Stimulated activated CD4-positive, alpha-beta T cell treated with anti-CD3 and anti-CD28 coated beads, Interleukin-12 subunit alpha, Interleukin-12 subunit beta, amount 100 ng/mL, for 24 hours (primary cell): ENCODE results near the gene MARCKSL1.
"Not testable (repeated sequence)": the region's sequence is repeated elsewhere in the genome, so short reads cannot be mapped to it uniquely, and the experiment has no call there.

ENCODE experiments used
- DNase-seq, 2 experiments: peaks; one replicate each; pipeline ENCODE4 v3.0.0-alpha.2; 2020; ENCODE audit warnings: low read depth in 2 of 2

The MARCKSL1 gene

GRCh38 chr1:32335790-32336590 lies at the start of gene MARCKSL1:
MARCKSL1 (minus strand) TSS chr1:32336233; CDS start chr1:32336033, 200 bp downstream.
- DNase-seq: peak; percentile 67 to 71

GRCh38 chr1:32380057-32380456 lies 44.0 kb upstream of the MARCKSL1 start:
- no peak for DNase-seq

- no peak for DNase-seq
These were observed 41.6 kb upstream of the MARCKSL1 start for GRCh38 chr1:32377541-32378220.

- DNase-seq: no peak
These were observed 40.2 kb upstream of the MARCKSL1 start for GRCh38 chr1:32376199-32376598.

- no peak for DNase-seq
These were observed 38.1 kb upstream of the MARCKSL1 start for GRCh38 chr1:32373996-32374592.

- peak in 1 of 2 experiments; percentile 17 for DNase-seq
These were observed 36.2 kb upstream of the MARCKSL1 start for GRCh38 chr1:32372149-32372756.

GRCh38 chr1:32367912-32368635 lies 32.0 kb upstream of the MARCKSL1 start:
- no peak for DNase-seq

- no peak for DNase-seq
These were observed 29.4 kb upstream of the MARCKSL1 start for GRCh38 chr1:32365445-32365844.

- no peak for DNase-seq
These were observed 28.8 kb upstream of the MARCKSL1 start for GRCh38 chr1:32364836-32365235.

GRCh38 chr1:32363713-32364112 lies 27.7 kb upstream of the MARCKSL1 start:
- no peak for DNase-seq

GRCh38 chr1:32362474-32363313 lies 26.7 kb upstream of the MARCKSL1 start, which contains the start of the genes FAM229A and TSSK3:
FAM229A (minus strand) TSS chr1:32362485; CDS start chr1:32362091, 394 bp downstream.
TSSK3 (plus strand) TSS chr1:32362539; CDS start chr1:32362702, 163 bp downstream.
- no peak for DNase-seq

GRCh38 chr1:32361674-32362473 lies 25.8 kb upstream of the MARCKSL1 start:
- DNase-seq: no peak

- no peak for DNase-seq
These were observed 25.3 kb upstream of the MARCKSL1 start for GRCh38 chr1:32361308-32361673.

- no peak for DNase-seq
These were observed 22.4 kb upstream of the MARCKSL1 start for GRCh38 chr1:32358435-32358834.

- no peak for DNase-seq
These were observed 21.6 kb upstream of the MARCKSL1 start for GRCh38 chr1:32357614-32358013.

- DNase-seq: no peak
These were observed 20.4 kb upstream of the MARCKSL1 start for GRCh38 chr1:32356478-32356877.

- not testable (repeated sequence) for DNase-seq
These were observed 19.7 kb upstream of the MARCKSL1 start for GRCh38 chr1:32355778-32356177.

GRCh38 chr1:32353886-32354570 lies 18.0 kb upstream of the MARCKSL1 start:
- no peak for DNase-seq

GRCh38 chr1:32353431-32353830 lies 17.4 kb upstream of the MARCKSL1 start:
- no peak for DNase-seq
